PC-3 (cell line): Measurements from ENCODE around the gene YES1. TPM values are rescaled to one million over a fixed set of nuclear protein-coding genes. Genes with fewer than 3 reads are reported as not detected.
"Not testable (repeated sequence)": the region's sequence is repeated elsewhere in the genome, so short reads cannot be mapped to it uniquely, and the experiment has no call there.

ENCODE experiments used
- ATAC-seq: fragments of 200-7000 bp; cut with Tn5 transposase; 2 replicates; pipeline ENCODE4 v1.9.1; 2020; ENCODE audit warnings: mild to moderate bottlenecking, moderate library complexity
- BruUV-seq: library from RNA; stranded (reverse); fragments of 400-500 nt; replicated peaks from 2 replicates; lab custom pipeline; 2021; lab: Mats Ljungman, UMichigan
- CTCF ChIA-PET: fragments of 300-600 bp; sonication (Branson Sonifier 250); formaldehyde crosslinking; loops from one replicate; lab custom pipeline; 2022; ENCODE audit warnings: antibody characterized with exemption; lab: Charles Lee
- POLR2A ChIA-PET: fragments of 300-600 bp; sonication (Branson Sonifier 250); formaldehyde crosslinking; loops from one replicate; lab custom pipeline; 2022; ENCODE audit warnings: antibody characterized with exemption; ENCODE audit not compliant: unreplicated experiment; lab: Charles Lee
- DNase-seq: peaks from one replicate; pipeline ENCODE4 v3.0.0-alpha.2; 2015
- H2AFZ ChIP-seq: fragments of 300-600 bp; sonication (generic); 2 replicates; pipeline ENCODE4 v1.6.0; 2016; ENCODE audit warnings: antibody characterized with exemption, low read length
- H3F3A ChIP-seq: fragments of 300-600 bp; sonication (generic); one replicate; pipeline ENCODE4 v1.6.0; 2017; ENCODE audit warnings: antibody characterized with exemption, low read length, control low read depth, mild to moderate bottlenecking; ENCODE audit not compliant: unreplicated experiment
- H3K27ac ChIP-seq: fragments of 300-600 bp; sonication (generic); 2 replicates; pipeline ENCODE4 v1.5.1; 2016; ENCODE audit warnings: mild to moderate bottlenecking, low read length
- H3K27me3 ChIP-seq: fragments of 300-600 bp; sonication (generic); 2 replicates; pipeline ENCODE4 v1.6.1; 2016; ENCODE audit warnings: low read length, mixed read lengths
- H3K36me3 ChIP-seq: fragments of 300-600 bp; sonication (generic); 2 replicates; pipeline ENCODE4 v1.6.1; 2016; ENCODE audit warnings: low read depth, mixed run types, low read length, mixed read lengths
- H3K4me1 ChIP-seq: fragments of 300-600 bp; sonication (generic); 2 replicates; pipeline ENCODE4 v1.5.1; 2016; ENCODE audit warnings: low read length; ENCODE audit not compliant: insufficient read depth
- H3K4me2 ChIP-seq: fragments of 300-600 bp; sonication (generic); 2 replicates; pipeline ENCODE4 v1.6.0; 2016; ENCODE audit warnings: low read length
- H3K4me3 ChIP-seq: fragments of 300-600 bp; sonication (generic); 2 replicates; pipeline ENCODE4 v1.5.1; 2016; ENCODE audit warnings: mild to moderate bottlenecking, low read length, mixed read lengths
- H3K79me2 ChIP-seq: fragments of 300-600 bp; sonication (generic); 2 replicates; pipeline ENCODE4 v1.6.1; 2017; ENCODE audit warnings: low read length, mixed read lengths
- H3K9ac ChIP-seq: fragments of 300-600 bp; sonication (generic); 2 replicates; pipeline ENCODE4 v1.6.0; 2016; ENCODE audit warnings: mild to moderate bottlenecking, low read length
- H3K9me2 ChIP-seq: fragments of 300-600 bp; sonication (generic); replicated peaks from 2 replicates; pipeline ENCODE4 v1.6.1; 2016; ENCODE audit warnings: mixed run types, low read length, mixed read lengths
- H3K9me3 ChIP-seq: fragments of 300-600 bp; sonication (generic); 2 replicates; pipeline ENCODE4 v1.6.1; 2016; ENCODE audit warnings: low read length, mixed read lengths
- H4K20me1 ChIP-seq: fragments of 300-600 bp; sonication (generic); 2 replicates; pipeline ENCODE4 v1.6.1; 2016; ENCODE audit warnings: low read length, mixed read lengths
- EZH2 ChIP-seq: fragments of 300-600 bp; sonication (generic); IDR thresholded peaks from one replicate; pipeline ENCODE4 v1.6.1; 2017; ENCODE audit warnings: antibody characterized with exemption, mild to moderate bottlenecking, low read length; ENCODE audit not compliant: unreplicated experiment
- EZH2phosphoT487 ChIP-seq: fragments of 300-600 bp; sonication (generic); IDR thresholded peaks from 2 replicates; pipeline ENCODE4 v1.6.1; 2018; ENCODE audit warnings: mild to moderate bottlenecking, antibody characterized with exemption, low read length, borderline replicate concordance
- intact Hi-C: fragments of 100-400 bp; cut with micrococcal nuclease; formaldehyde crosslinking; loops from 2 replicates; pipeline ENCODE4 v1.9.0; 2023
- total RNA-seq: library from RNA; depleted of rRNA; stranded (reverse); fragments of >200 nt; gene quantifications from 2 replicates; pipeline ENCODE4 v1.2.3, GENCODE V29; 2014
- TF ChIP-seq, protein P1 (sequence below): fragments of 300-600 bp; sonication (generic); conservative IDR thresholded peaks from 2 replicates; pipeline ENCODE4 v1.5.1; 2017; ENCODE audit warnings: antibody characterized with exemption, low read depth, mild to moderate bottlenecking, low read length

Gene YES1
- total RNA-seq, 1 experiment from 2014 or later, result 73.5 TPM

DNA sequence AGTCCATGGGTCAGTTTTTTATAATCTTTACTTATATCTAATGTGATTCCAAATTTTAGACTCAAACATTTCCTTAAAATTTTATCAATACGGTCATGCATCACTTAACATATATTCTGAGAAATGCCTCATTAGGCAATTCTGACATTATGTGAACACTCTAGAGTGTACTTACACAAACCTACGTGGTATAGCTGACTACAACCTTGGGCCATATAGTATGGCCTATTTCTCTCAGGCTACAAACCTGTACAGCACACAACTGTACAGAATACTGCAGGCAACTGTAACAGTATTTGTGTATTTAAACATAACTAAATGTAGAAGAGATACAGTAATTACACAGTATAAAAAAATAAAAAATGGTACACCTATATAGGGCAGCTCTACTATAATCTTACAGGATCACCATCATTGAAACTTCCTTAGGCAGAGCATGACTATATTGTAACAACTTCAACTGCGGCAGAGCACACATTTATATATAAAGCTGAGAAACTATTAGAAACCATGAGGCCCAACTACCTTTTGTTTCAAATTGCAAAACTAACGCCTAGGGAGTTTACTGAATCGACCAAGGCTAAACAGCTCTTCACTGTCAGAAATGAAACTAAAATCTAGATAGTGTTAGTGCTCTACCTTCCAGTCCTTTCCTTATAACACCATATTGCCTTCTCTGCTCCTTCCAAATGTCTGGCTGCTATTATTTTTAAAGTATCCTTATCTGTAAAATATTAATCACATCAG is 6.9 kb downstream of the YES1 start:
- Histone ChIP-seq H3K9ac (no peak overlapping the region), H3K9me3 (no peaks in the 10 kb centered on the region), H4K20me1 (peaks cover 59% of the 10 kb centered on the region), H3K4me2 (no peak overlapping the region), H3K27ac (no peak overlapping the region), H3K79me2 (peaks cover 98% of the 10 kb centered on the region), H3K4me3 (no peak overlapping the region), H2AFZ (no peak overlapping the region), H3F3A (no peaks in the 10 kb centered on the region), H3K4me1 (peaks cover 7% of the 10 kb centered on the region), H3K27me3 (no peaks in the 10 kb centered on the region), H3K9me2 (no peaks in the 10 kb centered on the region), H3K36me3 (0 out of 2 replicates have a peak, but pooled peaks cover under 1% of the 10 kb centered on the region)
- BruUV-seq, result no TSS peak
- intact Hi-C loops, result no loop called here
- ChIA-PET POLR2A (no interaction called here), CTCF (no interaction called here)
- TF ChIP-seq EZH2phosphoT487 (no peak), EZH2 (no peak)
- TF ChIP-seq, protein P1, sequence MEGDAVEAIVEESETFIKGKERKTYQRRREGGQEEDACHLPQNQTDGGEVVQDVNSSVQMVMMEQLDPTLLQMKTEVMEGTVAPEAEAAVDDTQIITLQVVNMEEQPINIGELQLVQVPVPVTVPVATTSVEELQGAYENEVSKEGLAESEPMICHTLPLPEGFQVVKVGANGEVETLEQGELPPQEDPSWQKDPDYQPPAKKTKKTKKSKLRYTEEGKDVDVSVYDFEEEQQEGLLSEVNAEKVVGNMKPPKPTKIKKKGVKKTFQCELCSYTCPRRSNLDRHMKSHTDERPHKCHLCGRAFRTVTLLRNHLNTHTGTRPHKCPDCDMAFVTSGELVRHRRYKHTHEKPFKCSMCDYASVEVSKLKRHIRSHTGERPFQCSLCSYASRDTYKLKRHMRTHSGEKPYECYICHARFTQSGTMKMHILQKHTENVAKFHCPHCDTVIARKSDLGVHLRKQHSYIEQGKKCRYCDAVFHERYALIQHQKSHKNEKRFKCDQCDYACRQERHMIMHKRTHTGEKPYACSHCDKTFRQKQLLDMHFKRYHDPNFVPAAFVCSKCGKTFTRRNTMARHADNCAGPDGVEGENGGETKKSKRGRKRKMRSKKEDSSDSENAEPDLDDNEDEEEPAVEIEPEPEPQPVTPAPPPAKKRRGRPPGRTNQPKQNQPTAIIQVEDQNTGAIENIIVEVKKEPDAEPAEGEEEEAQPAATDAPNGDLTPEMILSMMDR, result no peak
- DNase-seq, result no peak
- ATAC-seq, result no peak

DNA sequence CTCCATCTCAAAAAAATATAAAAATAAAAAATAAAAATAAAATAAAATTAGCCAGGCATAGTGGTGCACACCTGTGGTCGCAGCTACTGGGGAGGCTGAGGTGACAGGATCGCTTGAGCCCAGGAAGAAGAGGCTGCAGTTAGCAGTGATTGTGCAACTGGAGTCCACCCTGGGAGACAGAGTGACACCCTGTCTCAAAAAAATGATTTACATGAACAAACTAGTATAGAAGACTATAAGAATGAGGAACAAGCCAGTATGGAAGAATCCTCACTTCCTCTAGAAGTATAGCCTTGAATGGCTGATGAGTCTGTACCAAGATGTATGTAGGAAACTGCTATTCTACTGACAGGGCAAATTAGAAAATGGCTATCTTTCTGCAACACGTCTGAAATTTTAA is 10.9 kb downstream of the YES1 start:
- Histone ChIP-seq H3K4me1 (no peaks in the 10 kb centered on the region), H3K9ac (no peak overlapping the region), H3K36me3 (0 out of 2 replicates have a peak, but pooled peaks cover 3% of the 10 kb centered on the region), H4K20me1 (peaks cover 40% of the 10 kb centered on the region; the same call in 1 of the 2 replicates), H3K79me2 (peaks cover 93% of the 10 kb centered on the region), H3F3A (no peaks in the 10 kb centered on the region), H3K4me3 (no peak overlapping the region), H3K4me2 (no peak overlapping the region), H3K27ac (no peak overlapping the region), H3K27me3 (no peaks in the 10 kb centered on the region), H2AFZ (no peak overlapping the region), H3K9me3 (no peaks in the 10 kb centered on the region), H3K9me2 (no peaks in the 10 kb centered on the region)
- intact Hi-C loops, result no loop called here
- DNase-seq (no peak), ATAC-seq (no peak)
- ChIA-PET POLR2A (no interaction called here), CTCF (no interaction called here)
- no TSS peak for BruUV-seq
- TF ChIP-seq EZH2phosphoT487, result no peak
- TF ChIP-seq EZH2, result no peak
- TF ChIP-seq, protein P1, result no peak

- H3K36me3 ChIP-seq, result 0 out of 2 replicates have a peak, but pooled peaks cover 3% of the 10 kb centered on the region
- BruUV-seq, result no TSS peak
- H4K20me1 ChIP-seq, result peaks cover 34% of the 10 kb centered on the region; the same call in 1 of the 2 replicates
- no peak overlapping the region for H3K4me3 ChIP-seq
- no peaks in the 10 kb centered on the region for H3F3A ChIP-seq
- H2AFZ ChIP-seq, result no peak overlapping the region
- no peak overlapping the region for H3K27ac ChIP-seq
- TF ChIP-seq, protein P1, result no peak
- no peak for TF ChIP-seq EZH2
- TF ChIP-seq EZH2phosphoT487, result no peak
- no peaks in the 10 kb centered on the region for H3K4me1 ChIP-seq
- POLR2A ChIA-PET, result no interaction called here
- H3K9ac ChIP-seq, result no peak overlapping the region
- no peaks in the 10 kb centered on the region for H3K27me3 ChIP-seq
- H3K79me2 ChIP-seq, result peaks cover 93% of the 10 kb centered on the region
- H3K9me3 ChIP-seq, result no peaks in the 10 kb centered on the region
- no peak overlapping the region for H3K4me2 ChIP-seq
- no peak for DNase-seq
- ATAC-seq, result no peak
- no peaks in the 10 kb centered on the region for H3K9me2 ChIP-seq
- intact Hi-C loops, result no loop called here
- CTCF ChIA-PET, result no interaction called here
Measured at GRCh38 chr18:799943-800342, 12.1 kb downstream of the YES1 start.

DNA sequence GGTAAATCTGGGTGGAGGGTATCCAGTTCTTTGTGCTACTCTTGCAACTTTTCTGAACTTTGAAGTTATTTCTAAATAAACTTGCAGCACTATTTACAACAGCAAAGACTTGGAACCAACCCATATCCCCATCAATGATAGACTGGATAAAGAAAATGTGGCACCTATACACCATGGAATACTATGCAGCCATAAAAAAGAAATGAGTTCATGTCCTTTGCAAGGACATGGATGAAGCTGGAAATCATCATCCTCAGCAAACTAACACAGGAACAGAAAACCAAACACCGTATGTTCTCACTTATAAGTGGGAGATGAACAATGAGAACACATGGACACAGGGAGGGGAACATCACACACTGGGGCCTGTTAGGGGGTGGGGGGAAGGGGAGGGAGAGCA is 16.7 kb downstream of the YES1 start:
- H3F3A ChIP-seq, ATAC-seq, POLR2A ChIA-PET, H3K36me3 ChIP-seq, DNase-seq, H3K9ac ChIP-seq, H3K4me1 ChIP-seq, H3K9me2 ChIP-seq, CTCF ChIA-PET, intact Hi-C loops, H3K9me3 ChIP-seq, H2AFZ ChIP-seq, H3K4me3 ChIP-seq, BruUV-seq, H3K27me3 ChIP-seq, H3K27ac ChIP-seq, H3K4me2 ChIP-seq: not testable (repeated sequence)
- peaks cover 25% of the 10 kb centered on the region; the same call in 1 of the 2 replicates for H4K20me1 ChIP-seq
- peaks cover 94% of the 10 kb centered on the region for H3K79me2 ChIP-seq
